Endothelial cell of umbilical vein (primary cell): ENCODE measurements around the gene DPEP2.

ENCODE experiments used
- CTCF ChIP-seq, 2 donors: IDR thresholded peaks; 1 replicate in 1 of 2; 2 replicates in 1 of 2; pipeline ENCODE4 v1.5.1; 2011; ENCODE audit warnings: low read length in 2 of 2, mild to moderate bottlenecking in 2 of 2, moderate library complexity in 2 of 2, control low read depth in 1 of 2, inconsistent platforms in 1 of 2, low read depth in 1 of 2; ENCODE audit not compliant: insufficient read depth in 1 of 2; ENCODE audit errors: extremely low read depth in 1 of 2
- EZH2 ChIP-seq: IDR thresholded peaks from 2 replicates; pipeline ENCODE4 v1.6.1; 2012; ENCODE audit warnings: borderline replicate concordance, low read depth, mild to moderate bottlenecking, moderate library complexity, low read length, inconsistent platforms; ENCODE audit not compliant: severe bottlenecking
- FOS ChIP-seq: IDR thresholded peaks from 2 replicates; pipeline ENCODE4 v1.6.1; 2011; ENCODE audit warnings: mild to moderate bottlenecking, low read length, moderate library complexity, borderline replicate concordance; ENCODE audit not compliant: insufficient read depth
- GATA2 ChIP-seq: IDR thresholded peaks from 2 replicates; pipeline ENCODE4 v1.7.0; 2011; ENCODE audit warnings: low read depth, mild to moderate bottlenecking, moderate library complexity, mixed read lengths, low read length; ENCODE audit not compliant: insufficient read length, insufficient read depth
- JUN ChIP-seq: IDR thresholded peaks from 2 replicates; pipeline ENCODE4 v1.6.1; 2011; ENCODE audit warnings: borderline replicate concordance, low read depth; ENCODE audit not compliant: insufficient read length, insufficient read depth
- MAX ChIP-seq: IDR thresholded peaks from 2 replicates; pipeline ENCODE4 v1.6.1; 2011; ENCODE audit not compliant: insufficient read depth, insufficient read length
- MYC ChIP-seq: IDR thresholded peaks from one replicate; pipeline ENCODE4 v1.6.1; 2011; ENCODE audit warnings: mild to moderate bottlenecking, low read depth, low read length
- POLR2A ChIP-seq: IDR thresholded peaks from 2 replicates; pipeline ENCODE4 v1.6.1; 2012; ENCODE audit warnings: low read depth, mild to moderate bottlenecking, control low read depth, low read length
- POLR2AphosphoS5 ChIP-seq: IDR thresholded peaks from 2 replicates; pipeline ENCODE4 v1.6.1; 2012; ENCODE audit warnings: low read depth, mild to moderate bottlenecking, control low read depth, low read length, moderate library complexity; ENCODE audit not compliant: insufficient read depth

GRCh38 chr16:67989322-67990017 is 9.8 kb downstream of the DPEP2 start:
- TF ChIP-seq CTCF (IDR thresholded peaks at IDR 0.05; ENCODE audit: extremely low read depth in 1 of 2, insufficient read depth in 1 of 2, low read depth in 1 of 2, low read length in 2 of 2) (no peak), EZH2 (no peak), MYC (no peak), MAX (no peak), POLR2AphosphoS5 (no peak), JUN (no peak), POLR2A (no peak), GATA2 (no peak), FOS (no peak)
